Tibial nerve (tissue), 4 donors: ENCODE measurements around the gene ST6GALNAC3. TPM values are rescaled to one million over a fixed set of nuclear protein-coding genes. Genes with fewer than 3 reads are reported as not detected.
"Not testable (repeated sequence)": the region's sequence is repeated elsewhere in the genome, so short reads cannot be mapped to it uniquely, and the experiment has no call there.

ENCODE experiments used
- DNase-seq, 2 donors: peaks; one replicate each; pipeline ENCODE4 v3.0.0-alpha.2; 2019; ENCODE audit warnings: low spot score in 2 of 2
- H3K27ac ChIP-seq, 4 donors: fragments of 200-600 bp; sonication (generic) in 3 of 4; one replicate each; pipeline ENCODE4 v1.5.1; 2017 to 2019; ENCODE audit warnings: mild to moderate bottlenecking in 1 of 4
- H3K27me3 ChIP-seq, 2 donors: fragments of 200-600 bp; sonication (generic) in 1 of 2; one replicate each; pipeline versions ENCODE4 v1.5.1 to v1.6.0; 2017 to 2019
- H3K36me3 ChIP-seq, 3 donors: fragments of 200-600 bp; sonication (generic); one replicate each; pipeline ENCODE4 v1.5.1; 2018 to 2019
- H3K4me1 ChIP-seq, 4 donors: fragments of 200-600 bp; sonication (generic) in 3 of 4; one replicate each; pipeline ENCODE4 v1.5.1; 2017 to 2019
- H3K4me3 ChIP-seq, 4 donors: fragments of 200-600 bp; sonication (generic) in 3 of 4; one replicate each; pipeline ENCODE4 v1.5.1; 2017 to 2019; ENCODE audit warnings: mild to moderate bottlenecking in 1 of 4, moderate library complexity in 1 of 4
- H3K9me3 ChIP-seq, 4 donors: fragments of 200-600 bp; sonication (generic) in 3 of 4; one replicate each; pipeline ENCODE4 v1.5.1; 2017 to 2019
- EP300 ChIP-seq, 2 donors: sonication (generic); formaldehyde crosslinking; IDR thresholded peaks; one replicate each; pipeline ENCODE4 v1.6.1; 2017; ENCODE audit warnings: antibody characterized with exemption in 2 of 2, mild to moderate bottlenecking in 1 of 2
- POLR2A ChIP-seq, 2 donors: fragments of 450-650 bp; IDR thresholded peaks; one replicate each; pipeline ENCODE4 v1.6.1; 2017; ENCODE audit warnings: antibody characterized with exemption in 2 of 2, mild to moderate bottlenecking in 2 of 2, moderate library complexity in 2 of 2
- WGBS, 2 donors: methylation state at CpG; one replicate each; pipeline ENCODE4 v1.1.5; 2018; 5-methylcytosine and 5-hydroxymethylcytosine counted together
- total RNA-seq, 4 donors: library from RNA; depleted of rRNA; stranded (reverse); fragments of >200 nt; gene quantifications; one replicate each; pipeline ENCODE4 v1.1.0, GENCODE V29; 2016
- TF ChIP-seq, protein P1 (sequence below), 5 experiments: fragments of 200-600 bp in 3 of 5; fragments of 450-650 bp in 2 of 5; sonication (generic) in 3 of 5; IDR thresholded peaks; one replicate each; pipeline ENCODE4 v1.5.1; 2016 to 2019; ENCODE audit warnings: antibody characterized with exemption in 5 of 5, mild to moderate bottlenecking in 3 of 5, moderate library complexity in 2 of 5

The ST6GALNAC3 gene
- total RNA-seq, 4 donors from 2014 or later = 2.7 to 6.6 (median 4.9) TPM

DNA sequence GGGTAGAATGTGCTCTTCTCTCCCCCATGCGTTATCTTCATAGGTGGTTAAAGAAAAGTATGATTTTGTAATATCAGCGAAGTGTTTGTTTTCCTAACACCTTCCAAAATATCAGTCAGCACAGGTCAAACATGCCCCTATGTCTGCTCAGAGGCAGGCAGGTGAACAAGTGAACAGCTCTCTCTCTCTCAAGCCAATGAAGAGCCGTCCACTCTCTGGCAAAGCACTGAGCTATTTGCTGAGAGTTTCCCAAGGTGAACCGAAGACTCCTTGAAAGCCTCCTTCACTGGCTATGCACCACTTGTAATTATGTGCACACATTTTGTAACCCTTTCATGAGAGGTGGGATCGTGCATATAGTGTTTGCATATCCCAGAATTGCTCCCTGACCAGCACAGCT, 47.7 kb downstream of the ST6GALNAC3 start:
- 85 to 88% methylated on average over 5 of the region's 5 CpGs for WGBS, 2 donors
- Histone ChIP-seq H3K9me3 (no peaks in the 10 kb centered on the region), H3K27me3 (no peaks in the 10 kb centered on the region)

DNA sequence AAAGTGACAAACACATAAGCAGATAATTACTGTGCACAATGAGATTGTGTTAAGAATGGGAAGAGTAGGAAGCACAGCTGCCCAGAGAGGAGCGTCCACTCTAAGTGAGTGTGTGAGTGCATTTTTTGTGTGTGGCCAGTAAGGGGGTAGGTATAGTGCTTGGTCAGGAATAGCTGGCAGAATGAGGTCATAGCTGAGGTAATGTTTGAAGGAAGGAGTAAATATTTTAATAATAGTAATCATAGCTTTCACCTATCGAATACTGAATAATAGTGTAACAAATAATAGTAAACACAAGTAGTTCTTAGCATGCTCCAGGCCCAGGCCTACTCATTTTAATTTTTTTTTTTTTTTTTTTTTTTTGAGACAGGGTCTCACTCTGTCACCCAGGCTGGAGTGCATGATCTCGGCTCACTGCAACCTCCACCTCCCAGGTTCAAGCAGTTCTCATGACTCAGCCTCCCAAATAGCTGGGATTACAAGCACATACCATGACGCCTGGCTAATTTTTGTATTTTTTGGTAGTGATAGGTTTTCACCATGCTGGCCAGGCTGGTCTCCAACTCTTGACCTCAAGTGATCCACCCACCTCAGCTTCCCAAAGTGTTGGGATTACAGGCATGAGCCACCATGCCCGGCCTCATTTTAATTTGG, 49.0 kb downstream of the ST6GALNAC3 start:
- 87 to 92% methylated on average over 5 of the region's 5 CpGs for WGBS, 2 donors

More for the DNA sequence above, 47.7 kb downstream of the ST6GALNAC3 start:
- no peak overlapping the region for H3K27ac ChIP-seq
- H3K4me1 ChIP-seq = no peaks in the 10 kb centered on the region
- DNase-seq = no peak
- no peak overlapping the region for H3K4me3 ChIP-seq
- TF ChIP-seq, protein P1, sequence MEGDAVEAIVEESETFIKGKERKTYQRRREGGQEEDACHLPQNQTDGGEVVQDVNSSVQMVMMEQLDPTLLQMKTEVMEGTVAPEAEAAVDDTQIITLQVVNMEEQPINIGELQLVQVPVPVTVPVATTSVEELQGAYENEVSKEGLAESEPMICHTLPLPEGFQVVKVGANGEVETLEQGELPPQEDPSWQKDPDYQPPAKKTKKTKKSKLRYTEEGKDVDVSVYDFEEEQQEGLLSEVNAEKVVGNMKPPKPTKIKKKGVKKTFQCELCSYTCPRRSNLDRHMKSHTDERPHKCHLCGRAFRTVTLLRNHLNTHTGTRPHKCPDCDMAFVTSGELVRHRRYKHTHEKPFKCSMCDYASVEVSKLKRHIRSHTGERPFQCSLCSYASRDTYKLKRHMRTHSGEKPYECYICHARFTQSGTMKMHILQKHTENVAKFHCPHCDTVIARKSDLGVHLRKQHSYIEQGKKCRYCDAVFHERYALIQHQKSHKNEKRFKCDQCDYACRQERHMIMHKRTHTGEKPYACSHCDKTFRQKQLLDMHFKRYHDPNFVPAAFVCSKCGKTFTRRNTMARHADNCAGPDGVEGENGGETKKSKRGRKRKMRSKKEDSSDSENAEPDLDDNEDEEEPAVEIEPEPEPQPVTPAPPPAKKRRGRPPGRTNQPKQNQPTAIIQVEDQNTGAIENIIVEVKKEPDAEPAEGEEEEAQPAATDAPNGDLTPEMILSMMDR (IDR thresholded peaks at IDR 0.05) = no peak
- TF ChIP-seq POLR2A (IDR thresholded peaks at IDR 0.05) (no peak), EP300 (IDR thresholded peaks at IDR 0.05) (no peak)
- no peaks in the 10 kb centered on the region for H3K36me3 ChIP-seq

DNA sequence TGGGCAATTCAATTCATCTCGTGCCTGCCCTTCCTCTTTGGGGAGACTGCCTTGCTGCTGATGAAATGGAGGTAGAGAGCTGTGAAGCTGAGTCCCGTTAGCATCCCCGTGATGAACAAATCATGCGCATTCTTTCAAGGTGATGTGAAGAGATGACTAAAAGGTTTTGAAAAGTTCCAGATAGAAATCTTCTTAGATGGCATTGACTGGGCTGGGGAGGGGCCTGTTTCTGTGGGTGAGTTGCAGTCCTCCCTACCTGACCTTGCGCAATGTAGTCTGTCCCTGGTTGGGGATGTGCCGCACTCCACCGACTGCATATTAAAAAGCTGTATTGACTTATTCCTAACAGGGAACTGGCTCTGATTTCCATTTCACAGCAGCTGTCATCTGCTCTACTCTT, 49.6 kb downstream of the ST6GALNAC3 start:
- no peak overlapping the region for H3K4me3 ChIP-seq
- WGBS, 2 donors = 94 to 98% methylated on average over 7 of the region's 7 CpGs
- H3K27ac ChIP-seq = no peak overlapping the region
- DNase-seq = no peak
- H3K9me3 ChIP-seq = no peaks in the 10 kb centered on the region
- H3K4me1 ChIP-seq = no peaks in the 10 kb centered on the region
- H3K27me3 ChIP-seq = no peaks in the 10 kb centered on the region
- TF ChIP-seq EP300 (IDR thresholded peaks at IDR 0.05) (no peak), POLR2A (IDR thresholded peaks at IDR 0.05) (no peak)
- TF ChIP-seq, protein P1 (IDR thresholded peaks at IDR 0.05) = no peak
- peaks cover 0 to 10% (median 0%) of the 10 kb centered on the region in 3 donors for H3K36me3 ChIP-seq

More for the DNA sequence above, 49.0 kb downstream of the ST6GALNAC3 start:
- not testable (repeated sequence) for H3K4me1 ChIP-seq, H3K9me3 ChIP-seq, H3K36me3 ChIP-seq, H3K4me3 ChIP-seq, H3K27me3 ChIP-seq, DNase-seq, H3K27ac ChIP-seq

DNA sequence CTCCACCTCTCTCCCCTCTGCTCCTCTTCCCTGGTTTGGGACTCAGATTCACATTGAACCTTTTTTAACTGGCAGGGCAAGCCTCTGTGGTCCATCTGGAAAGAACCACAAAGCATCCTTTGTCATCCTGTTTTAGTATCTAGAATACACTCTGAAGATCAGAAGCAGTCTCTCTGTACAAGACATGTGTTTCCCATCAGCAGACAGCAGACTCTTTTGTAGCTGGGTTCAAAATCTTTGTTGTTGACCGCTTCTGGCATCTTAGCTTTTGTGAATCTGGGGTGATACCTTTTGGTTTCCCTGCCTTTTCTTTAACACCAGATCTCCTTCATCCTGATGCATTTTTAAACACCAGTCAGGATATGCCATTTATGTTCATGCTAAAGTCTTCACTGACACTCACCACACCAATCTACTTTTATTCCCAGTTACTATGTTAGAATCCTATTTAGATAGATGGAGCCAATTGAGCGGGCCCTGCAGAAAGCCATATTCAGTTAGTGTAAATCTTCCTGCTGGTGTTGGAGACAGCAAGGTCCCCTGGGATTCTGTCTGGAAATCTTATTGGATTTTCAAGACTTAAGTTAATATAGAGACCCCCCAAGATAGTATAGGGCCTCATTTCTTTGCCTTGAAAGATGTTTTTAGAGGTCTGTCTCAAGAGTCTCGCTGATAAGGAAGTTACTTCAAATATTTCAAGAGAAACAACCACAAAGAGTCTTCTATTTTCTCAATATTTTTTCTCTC, 51.1 kb downstream of the ST6GALNAC3 start:
- Histone ChIP-seq H3K27ac (no peak overlapping the region), H3K4me3 (no peak overlapping the region), H3K27me3 (no peaks in the 10 kb centered on the region), H3K36me3 (peaks cover 0 to 10% (median 0%) of the 10 kb centered on the region in 3 donors), H3K4me1 (no peaks in the 10 kb centered on the region), H3K9me3 (no peaks in the 10 kb centered on the region)
- WGBS, 2 donors = 63 to 66% methylated on average over 3 of the region's 3 CpGs
- no peak for DNase-seq
- TF ChIP-seq EP300 (IDR thresholded peaks at IDR 0.05) (no peak), POLR2A (IDR thresholded peaks at IDR 0.05) (no peak)
- TF ChIP-seq, protein P1 (IDR thresholded peaks at IDR 0.05) = no peak

DNA sequence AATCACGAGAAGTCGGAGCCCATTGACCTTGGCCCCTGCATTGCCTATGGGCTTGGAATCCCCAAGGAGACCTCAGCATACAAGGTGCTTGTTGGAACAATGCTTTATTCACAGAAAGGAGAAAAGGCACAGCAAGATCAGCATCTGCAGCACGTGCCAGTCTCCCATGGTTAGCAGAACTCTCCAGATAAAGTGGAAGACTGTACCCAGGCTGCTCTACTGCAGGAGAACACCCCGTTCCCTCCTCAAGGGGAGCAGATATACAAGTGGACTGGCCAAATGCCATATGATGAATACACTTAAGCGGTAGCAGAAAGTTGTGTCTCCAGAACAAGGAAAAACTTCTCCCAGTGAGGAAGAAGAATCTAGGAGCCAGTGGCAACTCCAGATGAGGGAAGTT, 53.5 kb downstream of the ST6GALNAC3 start:
- TF ChIP-seq, protein P1 (IDR thresholded peaks at IDR 0.05) = no peak
- no peak for TF ChIP-seq POLR2A (IDR thresholded peaks at IDR 0.05)
- TF ChIP-seq EP300 (IDR thresholded peaks at IDR 0.05) = no peak
- 81 to 82% methylated on average over 5 of the region's 5 CpGs for WGBS, 2 donors
- H3K27me3 ChIP-seq = no peaks in the 10 kb centered on the region
- H3K4me3 ChIP-seq = no peak overlapping the region
- no peaks in the 10 kb centered on the region for H3K4me1 ChIP-seq
- no peak for DNase-seq
- H3K9me3 ChIP-seq = no peaks in the 10 kb centered on the region
- H3K36me3 ChIP-seq = peaks cover 0 to 10% (median 0%) of the 10 kb centered on the region in 3 donors
- no peak overlapping the region for H3K27ac ChIP-seq
